ENCODE data around the gene ATP9B. TPM values are rescaled to one million over a fixed set of nuclear protein-coding genes. Genes with fewer than 3 reads are reported as not detected.

The ATP9B gene
- total RNA-seq, 1 experiment from 2014 or later: 8.6 TPM

- H3K36me3 ChIP-seq (ENCODE audit: low read depth): no peaks in the 10 kb centered on the region
- POLR2A ChIA-PET (ENCODE audit: unreplicated experiment): no interaction called here
- no peak overlapping the region for H3K4me2 ChIP-seq
- no peaks in the 10 kb centered on the region for H3K9me3 ChIP-seq (ENCODE audit: insufficient read depth, low read depth)
- H3K27ac ChIP-seq: no peak overlapping the region
- H3K79me2 ChIP-seq (ENCODE audit: low read depth): no peaks in the 10 kb centered on the region
- no peaks in the 10 kb centered on the region for H4K20me1 ChIP-seq (ENCODE audit: insufficient read depth)
- no peak for DNase-seq
- no peaks in the 10 kb centered on the region for H3K27me3 ChIP-seq (ENCODE audit: insufficient read depth, low read depth)
- CTCF ChIA-PET: no interaction called here
- TF ChIP-seq EZH2 (IDR thresholded peaks at IDR 0.05; ENCODE audit: low read depth) (no peak), CTCF (conservative IDR thresholded peaks at IDR 0.05) (no peak)
- no peaks in the 10 kb centered on the region for H3K4me1 ChIP-seq (replicated peaks; ENCODE audit: insufficient read depth)
- no peaks in the 10 kb centered on the region for H3K9me2 ChIP-seq (ENCODE audit: insufficient read depth)
- BruUV-seq (replicated peaks): no TSS peak
- no peak overlapping the region for H2AFZ ChIP-seq
- intact Hi-C loops (cut with micrococcal nuclease; ENCODE audit: unreplicated experiment): no loop called here
- no peaks in the 10 kb centered on the region for H3F3A ChIP-seq (ENCODE audit: insufficient read depth, low read depth)
- H3K4me3 ChIP-seq: no peak overlapping the region
These were observed 122.8 kb downstream of the ATP9B start for GRCh38 chr18:79191956-79192355.

- H3K27ac ChIP-seq: no peak overlapping the region
- H3K9me2 ChIP-seq (ENCODE audit: insufficient read depth): no peaks in the 10 kb centered on the region
- no TSS peak for BruUV-seq (replicated peaks)
- no peak overlapping the region for H3K4me2 ChIP-seq
- H4K20me1 ChIP-seq (ENCODE audit: insufficient read depth): no peaks in the 10 kb centered on the region
- H3K4me3 ChIP-seq: no peak overlapping the region
- DNase-seq: no peak
- H3K9me3 ChIP-seq (ENCODE audit: insufficient read depth, low read depth): no peaks in the 10 kb centered on the region
- ChIA-PET CTCF (no interaction called here), POLR2A (ENCODE audit: unreplicated experiment) (no interaction called here)
- no peaks in the 10 kb centered on the region for H3K4me1 ChIP-seq (replicated peaks; ENCODE audit: insufficient read depth)
- no peaks in the 10 kb centered on the region for H3K79me2 ChIP-seq (ENCODE audit: low read depth)
- no peaks in the 10 kb centered on the region for H3F3A ChIP-seq (ENCODE audit: insufficient read depth, low read depth)
- no peak for TF ChIP-seq CTCF (conservative IDR thresholded peaks at IDR 0.05)
- TF ChIP-seq EZH2 (IDR thresholded peaks at IDR 0.05; ENCODE audit: low read depth): no peak
- intact Hi-C loops (cut with micrococcal nuclease; ENCODE audit: unreplicated experiment): no loop called here
- H3K36me3 ChIP-seq (ENCODE audit: low read depth): no peaks in the 10 kb centered on the region
- no peak overlapping the region for H2AFZ ChIP-seq
- H3K27me3 ChIP-seq (ENCODE audit: insufficient read depth, low read depth): no peaks in the 10 kb centered on the region
These were observed 124.6 kb downstream of the ATP9B start for GRCh38 chr18:79193826-79194225.

GRCh38 chr18:79195716-79196683, 126.8 kb downstream of the ATP9B start:
- no TSS peak for BruUV-seq (replicated peaks)
- no peaks in the 10 kb centered on the region for H3K9me3 ChIP-seq (ENCODE audit: insufficient read depth, low read depth)
- H3K36me3 ChIP-seq (ENCODE audit: low read depth): no peaks in the 10 kb centered on the region
- H3K4me2 ChIP-seq: no peak overlapping the region
- POLR2A ChIA-PET (ENCODE audit: unreplicated experiment): no interaction called here
- no peaks in the 10 kb centered on the region for H3K27me3 ChIP-seq (ENCODE audit: insufficient read depth, low read depth)
- H4K20me1 ChIP-seq (ENCODE audit: insufficient read depth): no peaks in the 10 kb centered on the region
- no peaks in the 10 kb centered on the region for H3K79me2 ChIP-seq (ENCODE audit: low read depth)
- intact Hi-C loops (cut with micrococcal nuclease; ENCODE audit: unreplicated experiment): no loop called here
- no peak overlapping the region for H2AFZ ChIP-seq
- H3K4me1 ChIP-seq (replicated peaks; ENCODE audit: insufficient read depth): no peaks in the 10 kb centered on the region
- H3K27ac ChIP-seq: no peak overlapping the region
- no peaks in the 10 kb centered on the region for H3K9me2 ChIP-seq (ENCODE audit: insufficient read depth)
- TF ChIP-seq EZH2 (IDR thresholded peaks at IDR 0.05; ENCODE audit: low read depth) (no peak), CTCF (conservative IDR thresholded peaks at IDR 0.05) (no peak)
- CTCF ChIA-PET: interaction anchor here (0.7 kb wide), 1 partner anchor 507 kb away, joined by 3 read pairs; no protein-coding TSS in a partner anchor
- no peak for DNase-seq
- no peaks in the 10 kb centered on the region for H3F3A ChIP-seq (ENCODE audit: insufficient read depth, low read depth)
- H3K4me3 ChIP-seq: no peak overlapping the region

All from PC-9 (cell line).